ENCODE results near the gene CHKA.

The CHKA gene

DNA sequence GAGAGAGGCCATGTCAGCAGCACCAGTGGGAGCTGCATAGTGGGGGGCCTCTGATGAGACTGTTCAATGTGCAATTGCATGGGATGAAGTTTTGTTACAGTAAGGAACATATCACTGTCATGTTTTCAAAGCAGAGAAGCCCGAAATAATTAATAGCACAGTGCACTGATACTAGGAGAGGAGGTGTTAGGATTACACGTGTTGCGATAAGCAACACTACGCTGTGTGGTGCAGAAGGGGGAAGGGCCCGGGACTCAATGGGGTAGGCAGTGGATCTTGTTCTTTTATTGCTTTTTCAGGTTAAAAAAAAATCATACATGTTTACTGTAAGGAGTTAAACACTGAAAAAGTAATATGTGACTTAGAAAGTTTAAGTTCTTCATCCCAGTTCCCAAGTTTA, 53.2 kb downstream of the CHKA start:
- no peak for FAIRE-seq

DNA sequence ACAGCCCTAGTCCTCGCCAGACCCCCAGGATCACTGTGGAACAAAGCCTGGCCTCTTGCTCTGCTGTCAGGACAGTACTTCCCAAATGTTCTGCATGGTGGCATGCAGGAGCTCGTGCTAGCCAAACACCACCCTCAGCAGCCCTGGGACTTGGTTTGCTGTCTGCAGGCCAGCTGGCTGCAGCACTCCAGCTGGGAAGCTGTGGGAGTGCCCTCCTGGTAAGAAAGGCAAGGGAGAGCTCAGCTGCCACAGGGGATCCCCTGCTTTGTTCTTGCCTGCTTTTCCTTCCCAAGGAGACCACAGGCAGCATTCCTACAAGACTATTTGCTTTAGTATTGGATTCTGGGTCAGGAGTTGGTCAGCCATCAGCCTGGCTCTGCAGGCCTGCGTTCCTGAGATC, 54.4 kb downstream of the CHKA start:
- FAIRE-seq: no peak

DNA sequence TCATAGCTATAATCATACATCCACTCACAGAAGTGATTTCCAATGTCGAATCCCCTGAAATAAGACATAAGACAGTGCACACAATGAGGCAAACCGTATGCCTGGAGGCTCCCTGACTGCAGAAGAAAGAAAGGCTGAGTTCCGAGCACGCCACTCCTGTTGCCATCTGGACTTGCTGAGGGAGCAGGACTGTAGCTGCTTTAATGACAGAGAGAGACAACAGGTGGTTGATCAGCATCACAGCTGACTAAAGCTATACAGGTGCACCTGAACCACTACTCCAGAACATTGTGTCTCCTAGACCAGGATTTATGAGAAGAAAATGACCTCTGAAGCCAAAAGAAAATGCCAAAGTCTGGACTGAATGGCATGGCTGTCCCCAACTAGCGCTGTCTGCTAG, 55.3 kb downstream of the CHKA start:
- no peak for FAIRE-seq

DNA sequence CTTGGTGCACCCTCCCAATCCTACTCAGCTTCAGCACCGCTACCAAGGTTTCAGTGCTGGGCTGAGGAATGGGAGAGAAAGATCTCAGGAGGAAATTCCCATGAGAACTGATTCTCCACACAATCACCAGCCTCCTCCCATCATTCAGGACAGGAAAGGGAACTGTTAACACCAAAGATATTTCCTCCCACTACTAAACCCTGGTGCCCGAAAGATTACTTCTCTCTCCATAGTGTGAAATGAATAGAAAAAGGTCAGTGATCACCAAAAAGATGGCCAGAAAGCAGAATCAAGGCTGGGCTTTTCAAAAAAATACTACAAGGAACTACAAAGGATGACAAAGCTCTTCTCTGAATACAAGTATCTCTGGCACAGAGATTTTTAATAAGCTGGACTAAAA, 56.3 kb downstream of the CHKA start:
- no peak for FAIRE-seq

DNA sequence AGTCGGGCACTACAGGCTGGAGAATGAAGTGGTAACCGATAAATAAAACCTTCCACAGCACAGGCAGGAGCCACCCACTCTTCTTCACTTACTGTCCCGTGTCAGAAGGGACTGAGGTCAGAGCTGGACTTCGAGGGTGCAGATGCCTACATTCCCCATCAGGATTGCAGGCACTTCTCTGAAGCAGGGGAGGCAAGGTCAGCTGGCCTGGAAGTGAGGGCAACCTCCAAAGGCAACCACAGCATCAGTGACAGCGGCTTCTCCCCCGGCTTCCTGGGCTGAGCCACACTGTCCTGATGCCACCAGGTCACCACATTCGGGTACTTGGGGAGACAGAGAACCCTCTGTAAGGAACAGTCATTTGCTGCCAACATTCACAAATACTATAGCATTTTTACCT, 59.7 kb downstream of the CHKA start:
- no peak for FAIRE-seq

DNA sequence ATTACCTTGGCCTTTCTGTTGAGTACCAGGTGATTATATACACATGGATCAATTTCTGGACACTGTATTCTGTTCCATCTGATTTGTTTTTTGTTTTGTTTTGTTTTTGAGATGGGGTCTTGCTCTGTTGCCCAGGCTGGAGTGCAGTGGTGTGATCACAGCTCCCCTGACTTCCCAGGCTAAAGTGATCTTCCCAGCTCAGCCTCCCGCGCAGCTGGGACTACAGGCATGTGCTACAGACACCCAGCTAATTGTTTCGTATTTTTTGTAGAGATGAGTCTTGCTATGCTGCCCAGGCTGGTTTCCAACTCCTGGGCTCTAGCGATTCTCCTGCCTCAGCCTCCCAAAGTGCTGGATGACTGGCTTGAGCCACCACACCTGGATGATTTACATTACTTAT, 63.4 kb downstream of the CHKA start:
- FAIRE-seq: no peak

DNA sequence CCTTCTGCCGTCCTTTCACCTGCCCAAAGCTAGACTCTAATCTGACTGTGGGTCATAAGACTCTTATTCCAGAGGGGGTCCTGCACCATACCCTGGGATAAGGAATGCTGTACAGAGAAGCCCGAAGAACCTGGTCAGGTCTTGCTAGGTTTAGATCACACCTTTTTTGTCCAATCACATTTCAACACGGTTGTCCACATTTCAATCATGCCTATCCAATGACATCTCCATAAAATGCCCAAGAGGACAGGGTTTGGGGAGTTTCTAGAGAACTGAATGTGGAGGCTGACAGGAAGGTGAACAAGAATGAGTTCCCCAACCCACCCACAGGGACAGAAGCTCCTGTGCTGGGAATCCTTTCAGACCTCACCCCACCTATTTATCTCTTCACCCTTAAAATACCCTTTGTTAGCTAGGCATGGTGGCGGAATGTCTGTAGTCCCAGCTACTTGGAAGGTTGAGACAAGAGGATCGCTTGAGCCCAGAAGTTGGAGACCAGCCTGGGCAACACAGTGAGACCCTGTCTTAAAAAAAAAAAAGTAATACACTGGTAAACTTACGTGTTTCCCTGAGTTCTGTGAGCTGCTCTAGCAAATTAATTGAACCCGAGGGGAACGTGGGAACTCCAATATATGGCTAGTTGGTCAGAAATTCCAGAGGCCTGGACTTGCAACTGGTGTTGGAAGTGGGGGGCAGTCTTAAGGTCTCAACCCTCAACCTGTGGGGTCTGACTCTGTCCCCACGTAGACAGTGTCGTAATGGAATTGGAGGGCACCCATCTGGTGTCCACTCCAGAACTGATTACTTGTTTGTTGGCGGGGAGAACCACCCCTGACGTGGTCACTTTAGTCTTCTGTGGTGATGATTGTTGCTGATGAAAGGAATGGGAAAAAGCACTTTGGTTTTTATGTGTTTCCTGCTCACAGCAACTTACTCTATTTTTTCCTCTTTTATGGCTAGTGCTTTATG, 64.6 kb downstream of the CHKA start:
- FAIRE-seq: no peak

DNA sequence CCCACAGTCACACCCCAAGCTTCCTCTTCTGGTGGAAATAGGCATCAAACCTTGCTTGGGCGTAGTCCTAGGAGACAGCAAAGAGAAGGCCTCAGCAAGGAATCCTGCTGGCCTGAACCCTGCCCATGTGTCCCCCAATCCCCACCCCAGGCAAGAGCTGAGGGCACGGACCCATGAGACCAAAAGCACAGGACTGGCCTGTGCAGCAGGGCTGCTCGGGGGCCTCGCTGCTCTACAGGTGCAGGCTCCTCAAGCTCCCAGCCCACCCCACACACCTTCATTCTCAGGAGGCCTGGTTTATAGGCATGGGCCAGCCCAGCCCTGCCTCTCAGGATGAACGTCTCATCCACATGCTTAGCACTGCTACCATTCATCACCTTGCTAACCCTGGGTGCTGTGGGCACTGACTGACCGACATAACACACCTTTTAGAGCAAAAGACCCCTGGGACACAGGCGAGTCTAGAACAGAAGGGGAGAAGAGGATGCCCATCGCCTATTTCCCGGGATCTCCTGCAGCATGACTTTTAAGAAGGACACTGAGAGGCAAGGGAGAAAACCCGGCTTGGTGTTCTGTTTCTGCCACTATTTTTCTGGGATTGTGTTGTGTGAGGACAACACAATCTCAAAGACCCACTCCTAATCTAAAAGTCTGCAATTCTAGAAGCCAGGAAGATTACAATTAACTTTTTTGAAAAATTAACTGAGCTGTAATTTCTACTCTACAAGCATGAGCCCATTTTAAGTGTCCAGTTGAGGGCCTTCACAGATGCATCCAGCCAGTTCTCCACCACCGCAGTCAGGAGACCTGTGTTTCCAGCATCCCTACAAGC, 67.0 kb downstream of the CHKA start:
- no peak for FAIRE-seq

DNA sequence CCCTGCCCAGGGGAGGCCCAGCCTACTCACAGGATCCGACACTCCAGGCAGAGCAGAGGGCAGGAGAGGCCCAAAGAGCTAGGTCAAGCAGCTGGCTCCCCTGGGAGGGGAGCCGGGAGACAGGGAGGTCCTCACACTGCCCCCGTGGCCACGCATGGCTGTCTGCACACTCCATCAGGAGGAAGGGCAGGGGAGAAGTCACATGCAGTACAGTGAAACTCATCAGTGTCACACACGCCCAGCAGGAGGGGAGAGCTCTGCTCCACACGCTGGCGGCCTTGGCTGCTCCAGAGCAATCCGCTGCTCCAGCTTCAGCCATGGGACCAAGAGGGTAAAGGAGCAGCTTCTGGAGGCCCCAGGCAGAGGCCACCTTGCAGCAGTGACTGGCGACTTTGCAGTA, 68.1 kb downstream of the CHKA start:
- FAIRE-seq: no peak

DNA sequence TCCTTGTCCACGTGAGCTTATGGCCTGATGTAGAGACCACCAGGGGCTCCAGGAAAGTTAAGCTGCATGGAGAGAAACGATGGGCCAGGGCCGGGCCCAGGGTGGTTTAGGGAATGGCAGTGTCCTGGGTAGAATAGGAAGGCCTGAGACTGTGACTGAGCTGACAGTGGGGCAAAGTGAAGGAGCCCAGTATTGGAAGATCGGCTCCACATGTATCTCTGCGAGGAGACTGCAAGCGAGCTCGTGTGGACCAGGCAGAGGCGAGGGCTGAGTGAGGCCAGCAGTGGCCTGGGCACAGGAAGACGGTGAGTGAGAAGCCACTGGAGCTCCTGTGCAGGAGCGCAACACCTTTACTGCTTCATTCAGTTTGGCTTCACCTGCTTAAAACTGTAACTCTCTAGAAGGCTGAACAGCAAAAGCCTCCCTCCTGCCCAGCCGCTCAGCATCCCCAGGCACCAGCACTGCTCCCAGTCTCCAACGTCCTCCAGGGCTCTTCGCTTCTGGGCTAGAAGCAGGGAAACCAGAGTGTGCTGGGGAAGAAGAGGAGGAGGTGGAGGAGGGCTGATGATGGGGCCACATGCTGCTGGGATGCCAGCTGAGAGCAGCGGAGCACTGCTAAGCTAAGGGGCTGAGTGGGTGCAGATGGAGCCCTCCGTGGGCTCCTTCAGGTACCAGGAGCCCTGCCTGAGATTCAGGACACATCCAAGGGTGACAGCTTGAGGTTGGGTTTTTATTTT, 68.9 kb downstream of the CHKA start:
- FAIRE-seq: no peak

DNA sequence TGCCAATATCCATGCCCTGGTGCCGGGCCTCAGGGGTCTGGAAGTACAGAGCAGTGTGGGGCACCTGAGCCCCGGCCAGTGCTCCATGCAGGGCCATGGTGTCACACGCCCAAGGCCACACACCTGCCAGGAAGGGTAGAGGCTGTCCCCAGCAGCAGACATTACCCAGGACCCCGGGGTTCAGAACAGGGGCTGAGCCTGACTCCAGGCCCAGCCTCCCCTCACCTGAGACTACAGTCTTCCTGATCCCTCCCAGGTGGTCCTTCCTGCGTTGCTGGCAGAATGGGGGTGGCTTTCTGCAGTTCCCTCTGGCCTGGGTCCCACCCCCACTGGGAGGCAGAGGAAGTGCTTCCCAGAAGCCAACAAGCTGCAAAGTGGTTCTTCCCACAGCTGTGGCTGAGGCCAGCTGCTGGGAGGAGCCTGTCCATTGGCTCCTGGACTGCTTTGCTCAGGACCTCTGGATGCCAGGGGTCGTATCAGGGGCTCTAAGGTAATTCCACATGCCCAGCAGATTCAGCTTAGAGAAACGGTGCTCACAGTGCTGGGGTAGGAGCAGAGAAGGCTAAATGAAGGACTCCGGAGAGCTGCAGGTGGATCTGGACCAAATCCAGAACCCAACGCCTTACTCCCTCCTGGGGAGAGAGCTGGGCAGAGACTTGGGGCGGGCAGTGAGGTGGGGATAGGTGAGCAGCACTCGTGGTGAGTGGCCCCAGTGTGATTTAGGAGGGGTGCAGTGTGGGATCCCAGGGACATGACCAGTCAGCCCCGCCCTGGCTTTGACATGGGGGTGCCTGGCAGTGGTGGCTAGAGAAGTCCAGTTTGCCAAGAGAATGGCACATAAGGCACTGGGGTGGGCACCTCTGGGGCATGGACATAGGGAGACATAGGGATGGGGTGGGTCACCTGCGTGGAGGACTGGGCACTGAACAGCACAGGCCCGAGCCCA, 69.7 kb downstream of the CHKA start:
- no peak for FAIRE-seq

DNA sequence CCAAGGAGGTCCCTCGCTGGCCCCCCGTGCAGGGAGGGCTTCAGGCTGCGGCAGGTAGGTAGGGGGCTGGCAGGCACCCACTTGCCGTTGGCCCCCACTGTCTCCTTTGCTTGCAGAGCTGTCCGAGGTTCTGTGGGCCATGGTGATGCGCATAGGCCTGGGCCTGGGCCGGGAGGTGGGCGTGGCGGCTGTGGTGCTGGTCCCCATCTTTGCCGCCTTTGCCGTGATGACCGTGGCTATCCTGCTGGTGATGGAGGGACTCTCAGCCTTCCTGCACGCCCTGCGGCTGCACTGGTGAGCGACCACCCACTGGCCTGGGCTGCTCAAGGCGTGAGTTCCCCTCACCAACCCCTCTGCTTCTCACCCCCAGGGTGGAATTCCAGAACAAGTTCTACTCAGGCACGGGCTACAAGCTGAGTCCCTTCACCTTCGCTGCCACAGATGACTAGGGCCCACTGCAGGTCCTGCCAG, 70.8 kb downstream of the CHKA start:
- FAIRE-seq: no peak

DNA sequence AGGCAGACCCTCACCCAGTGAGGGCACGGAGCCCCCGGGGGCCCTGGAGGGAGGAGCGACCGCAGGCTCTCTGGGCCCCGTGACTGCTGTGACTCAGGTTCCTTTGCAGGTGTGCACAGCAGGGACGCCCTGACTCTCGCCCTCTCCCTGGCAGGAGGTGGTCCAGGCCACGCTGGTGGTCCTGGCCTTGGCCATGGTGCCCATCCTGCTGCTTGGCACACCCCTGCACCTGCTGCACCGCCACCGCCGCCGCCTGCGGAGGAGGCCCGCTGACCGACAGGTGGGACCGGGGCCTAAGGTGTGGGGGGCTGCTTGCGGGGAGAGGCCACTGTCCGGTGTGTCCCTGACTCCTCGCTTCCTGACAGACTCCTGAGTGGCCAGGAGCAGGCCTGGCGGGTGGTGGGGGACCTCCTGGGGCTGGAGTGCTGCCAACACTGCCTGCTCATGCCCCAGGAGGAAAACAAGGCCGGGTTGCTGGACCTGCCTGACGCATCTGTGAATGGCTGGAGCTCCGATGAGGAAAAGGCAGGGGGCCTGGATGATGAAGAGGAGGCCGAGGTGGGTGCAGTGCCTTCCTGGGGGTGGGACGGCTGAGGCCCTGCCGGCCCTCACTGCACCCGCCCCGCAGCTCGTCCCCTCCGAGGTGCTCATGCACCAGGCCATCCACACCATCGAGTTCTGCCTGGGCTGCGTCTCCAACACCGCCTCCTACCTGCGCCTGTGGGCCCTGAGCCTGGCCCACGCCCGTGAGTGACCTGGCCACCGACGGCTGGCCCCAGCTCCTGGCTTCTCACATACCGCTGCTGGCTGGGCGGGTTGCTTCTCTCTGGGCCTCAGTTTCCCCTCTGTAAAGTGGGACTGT, 71.4 kb downstream of the CHKA start:
- no peak for FAIRE-seq

DNA sequence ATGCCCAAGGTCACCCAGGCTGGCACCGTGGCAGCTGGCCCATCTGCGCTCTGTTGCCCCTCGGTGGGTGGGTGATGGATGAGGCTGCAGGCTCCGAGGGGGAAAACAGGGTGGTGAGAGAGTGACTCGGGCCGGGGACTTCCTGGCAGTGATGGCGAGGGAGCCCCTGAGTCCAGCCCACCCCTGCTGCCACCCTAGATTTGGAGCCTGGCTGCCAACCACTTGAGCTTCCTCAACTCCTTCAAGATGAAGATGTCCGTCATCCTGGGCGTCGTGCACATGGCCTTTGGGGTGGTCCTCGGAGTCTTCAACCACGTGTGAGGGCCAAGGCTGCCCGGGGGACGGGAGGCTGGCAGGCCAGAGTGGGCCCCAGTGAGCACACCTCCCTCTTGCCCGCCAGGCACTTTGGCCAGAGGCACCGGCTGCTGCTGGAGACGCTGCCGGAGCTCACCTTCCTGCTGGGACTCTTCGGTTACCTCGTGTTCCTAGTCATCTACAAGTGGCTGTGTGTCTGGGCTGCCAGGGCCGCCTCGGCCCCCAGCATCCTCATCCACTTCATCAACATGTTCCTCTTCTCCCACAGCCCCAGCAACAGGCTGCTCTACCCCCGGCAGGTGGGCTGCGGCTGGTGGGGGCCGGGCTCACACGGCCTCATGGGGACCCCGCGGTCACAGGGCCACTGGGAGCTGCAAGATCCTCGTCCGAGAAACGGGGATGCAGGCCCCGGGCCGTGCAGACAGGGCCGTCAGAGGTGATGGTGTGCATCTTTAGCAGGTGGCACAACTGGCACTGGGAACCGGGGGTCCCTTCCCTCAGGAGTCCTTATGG, 72.3 kb downstream of the CHKA start:
- FAIRE-seq: no peak

DNA sequence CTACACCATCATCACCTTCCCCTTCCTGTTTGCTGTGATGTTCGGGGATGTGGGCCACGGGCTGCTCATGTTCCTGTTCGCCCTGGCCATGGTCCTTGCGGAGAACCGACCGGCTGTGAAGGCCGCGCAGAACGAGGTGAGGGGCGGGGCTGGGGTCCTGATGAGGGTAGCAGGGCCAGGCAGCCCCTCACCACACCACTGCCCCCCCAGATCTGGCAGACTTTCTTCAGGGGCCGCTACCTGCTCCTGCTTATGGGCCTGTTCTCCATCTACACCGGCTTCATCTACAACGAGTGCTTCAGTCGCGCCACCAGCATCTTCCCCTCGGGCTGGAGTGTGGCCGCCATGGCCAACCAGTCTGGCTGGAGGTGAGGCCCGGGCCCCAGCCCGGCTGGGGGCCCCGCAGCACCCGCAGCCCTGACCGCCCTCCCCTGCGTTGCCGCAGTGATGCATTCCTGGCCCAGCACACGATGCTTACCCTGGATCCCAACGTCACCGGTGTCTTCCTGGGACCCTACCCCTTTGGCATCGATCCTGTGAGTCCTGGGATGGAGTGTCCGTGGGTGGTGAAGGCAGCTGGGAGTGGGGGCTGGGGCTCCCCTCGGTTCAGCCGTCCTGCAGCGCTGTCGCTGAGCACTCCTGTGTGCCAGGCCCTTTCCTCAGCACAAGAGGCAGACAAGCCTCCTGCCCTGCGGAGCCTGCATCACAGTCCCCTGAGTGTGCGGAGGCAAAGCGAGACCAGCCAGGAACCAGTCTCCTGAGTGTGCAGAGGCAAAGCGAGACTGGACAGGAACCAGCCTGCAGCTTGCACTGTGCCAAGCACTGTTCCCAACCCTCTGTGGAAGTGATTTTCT, 73.5 kb downstream of the CHKA start:
- FAIRE-seq: no peak

DNA sequence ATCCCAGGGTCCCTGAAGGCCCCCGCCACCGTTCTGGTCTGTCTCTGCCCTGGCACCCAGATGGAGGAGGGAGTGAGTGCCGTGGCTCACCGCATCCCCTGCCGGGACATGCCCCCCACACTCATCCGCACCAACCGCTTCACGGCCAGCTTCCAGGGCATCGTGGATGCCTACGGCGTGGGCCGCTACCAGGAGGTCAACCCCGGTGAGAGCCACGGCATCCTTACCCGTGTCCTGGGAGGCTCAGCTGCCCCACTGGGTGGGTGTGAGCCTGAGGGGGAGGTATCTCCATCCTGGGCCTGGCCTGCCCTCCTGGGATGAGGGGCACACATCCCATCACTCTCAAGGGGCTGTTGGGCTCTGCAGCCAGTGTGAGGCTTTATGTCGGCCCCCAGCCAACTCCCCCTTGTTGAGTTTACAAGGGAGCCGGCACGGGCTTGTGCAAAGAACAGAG, 76.3 kb downstream of the CHKA start:
- no peak for FAIRE-seq

DNA sequence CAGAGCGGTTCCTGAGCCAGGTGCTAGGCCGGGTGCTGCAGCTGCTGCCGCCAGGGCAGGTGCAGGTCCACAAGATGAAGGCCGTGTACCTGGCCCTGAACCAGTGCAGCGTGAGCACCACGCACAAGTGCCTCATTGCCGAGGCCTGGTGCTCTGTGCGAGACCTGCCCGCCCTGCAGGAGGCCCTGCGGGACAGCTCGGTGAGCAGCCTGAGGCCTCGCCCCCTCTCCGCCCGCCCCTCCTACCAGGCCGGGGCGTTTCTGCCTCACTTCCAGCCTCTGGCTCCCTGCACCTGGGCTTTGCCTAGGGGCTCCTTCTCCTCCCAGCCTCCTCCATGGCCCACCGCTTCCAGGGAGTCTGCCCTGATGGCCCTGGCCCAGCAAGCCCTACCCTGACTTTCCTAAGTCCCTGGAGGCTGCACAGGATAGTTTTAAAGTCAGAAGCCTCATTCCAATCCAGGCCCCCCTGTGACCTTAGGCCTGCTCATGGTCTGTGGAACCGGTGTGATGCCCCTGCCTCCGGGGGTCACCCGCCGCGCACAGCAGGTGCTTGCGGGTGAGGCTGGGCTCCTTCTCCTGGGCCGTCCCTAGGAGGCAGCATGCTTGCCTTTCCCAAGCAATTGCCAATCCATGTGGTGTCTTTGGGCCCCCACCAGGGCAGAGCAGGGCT, 76.9 kb downstream of the CHKA start:
- FAIRE-seq: no peak
